HG02678 (cell line): ENCODE measurements around the gene STMN1.
A peak's percentile ranks its signal among the peaks of the same experiment; 100 is the strongest.
"Not testable (repeated sequence)": the region's sequence is repeated elsewhere in the genome, so short reads cannot be mapped to it uniquely, and the experiment has no call there.

Source experiments
- ATAC-seq: cut with Tn5 transposase; IDR thresholded peaks from one replicate; pipeline ENCODE4 v1.9.1; 2021; ENCODE audit warnings: mild to moderate bottlenecking, moderate library complexity; ENCODE audit not compliant: unreplicated experiment

STMN1 gene

GRCh38 chr1:25905680-25906643 is at the start of gene STMN1:
TSS of gene STMN1 (minus strand) at chr1:25906419. CDS start at chr1:25904676, 1,743 bp downstream.
- ATAC-seq = peak; percentile 71

GRCh38 chr1:25955553-25955952 is 49.3 kb upstream of the STMN1 start:
- ATAC-seq = no peak

DNA sequence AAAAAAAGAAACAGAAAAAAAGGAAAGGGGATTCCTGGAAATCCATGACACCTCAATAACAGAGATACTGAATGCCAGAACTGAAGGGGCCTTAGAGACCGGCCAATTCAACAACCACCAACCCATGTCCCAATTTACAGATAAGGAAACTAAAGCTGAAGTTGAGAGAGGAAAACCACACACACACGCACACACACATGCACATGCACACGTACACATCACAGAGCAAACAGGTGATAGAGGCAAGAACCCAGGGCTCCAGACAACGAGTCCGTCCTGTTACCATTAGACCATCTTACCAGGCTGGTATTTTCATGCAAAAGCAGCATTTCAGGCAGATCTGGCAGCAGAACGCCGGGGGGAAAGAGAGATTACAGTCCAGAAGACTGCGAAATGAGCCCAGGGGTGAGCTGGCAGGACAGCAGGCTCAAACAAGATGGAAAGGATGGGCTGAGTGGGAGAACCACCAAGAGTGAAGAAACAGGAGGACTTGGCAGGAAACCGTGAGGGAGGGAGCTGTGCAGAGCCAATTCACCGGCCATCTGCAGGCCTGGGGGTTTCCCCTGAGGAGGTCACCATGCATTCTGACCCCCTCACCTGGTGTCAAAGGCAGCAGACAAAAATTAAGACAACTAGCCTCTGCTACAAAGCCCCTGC is 48.2 kb upstream of the STMN1 start:
- no peak for ATAC-seq

- ATAC-seq = no peak
Measured at GRCh38 chr1:25952841-25953401, 46.7 kb upstream of the STMN1 start.

- no peak for ATAC-seq
Measured at GRCh38 chr1:25948641-25949040, 42.4 kb upstream of the STMN1 start.

DNA sequence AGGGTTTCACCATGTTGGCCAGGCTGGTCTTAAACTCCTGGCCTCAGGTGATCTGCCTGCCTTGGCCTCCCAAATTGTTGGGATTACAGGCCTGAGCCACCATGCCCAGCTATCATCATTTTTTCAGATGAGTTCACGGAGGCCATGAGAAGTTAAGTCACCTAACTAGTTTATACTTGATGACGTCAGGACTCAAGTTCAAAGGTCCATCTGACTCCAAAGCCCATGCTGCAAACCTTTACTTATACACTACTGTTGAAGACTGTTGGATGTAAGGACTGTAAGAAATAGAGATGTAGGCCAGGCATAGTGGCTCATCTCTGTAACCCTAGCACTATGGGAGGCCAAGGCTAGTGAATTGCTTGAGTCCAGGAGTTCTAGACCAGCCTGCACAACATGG is 40.8 kb upstream of the STMN1 start:
- no peak for ATAC-seq

DNA sequence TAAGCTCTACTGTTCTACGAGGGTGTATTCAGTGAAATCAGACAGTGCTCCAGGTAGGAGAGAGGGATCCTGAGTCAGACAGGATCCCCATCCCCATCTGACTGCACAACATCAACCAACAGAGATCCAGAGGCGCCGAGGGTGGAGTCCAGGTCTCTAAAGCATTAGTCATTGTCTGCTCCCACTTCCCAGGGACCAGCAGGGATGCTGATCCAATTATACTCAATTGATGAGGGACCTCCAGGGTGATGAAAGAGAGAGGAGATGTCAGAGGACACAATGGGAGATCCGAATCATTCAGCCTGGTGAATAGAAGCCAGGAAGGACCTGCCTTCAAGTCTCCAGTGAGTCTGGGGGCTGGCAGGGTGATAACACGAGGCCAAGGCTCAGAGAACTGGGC is 39.5 kb upstream of the STMN1 start:
- ATAC-seq = no peak

GRCh38 chr1:25944986-25945385 is 38.8 kb upstream of the STMN1 start:
- no peak for ATAC-seq

DNA sequence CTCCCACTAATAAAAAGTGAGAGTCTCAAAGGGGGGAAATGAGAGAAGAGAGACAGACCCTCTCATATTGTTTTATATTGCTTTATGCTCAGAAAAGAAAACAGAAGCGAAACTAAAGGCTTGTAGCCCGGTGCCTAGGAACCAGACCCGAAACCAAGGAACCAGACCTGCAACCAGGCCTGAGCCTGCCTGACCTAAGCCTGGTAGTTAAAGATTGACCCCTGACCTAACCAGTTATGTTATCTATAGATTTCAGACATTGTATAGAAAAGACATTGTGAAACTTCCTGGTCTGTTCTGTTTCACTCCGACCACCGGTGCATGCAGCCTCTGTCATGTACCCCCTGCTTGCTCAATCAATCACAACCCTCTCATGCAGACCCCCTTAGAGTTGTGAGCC is 37.3 kb upstream of the STMN1 start:
- not testable (repeated sequence) for ATAC-seq

DNA sequence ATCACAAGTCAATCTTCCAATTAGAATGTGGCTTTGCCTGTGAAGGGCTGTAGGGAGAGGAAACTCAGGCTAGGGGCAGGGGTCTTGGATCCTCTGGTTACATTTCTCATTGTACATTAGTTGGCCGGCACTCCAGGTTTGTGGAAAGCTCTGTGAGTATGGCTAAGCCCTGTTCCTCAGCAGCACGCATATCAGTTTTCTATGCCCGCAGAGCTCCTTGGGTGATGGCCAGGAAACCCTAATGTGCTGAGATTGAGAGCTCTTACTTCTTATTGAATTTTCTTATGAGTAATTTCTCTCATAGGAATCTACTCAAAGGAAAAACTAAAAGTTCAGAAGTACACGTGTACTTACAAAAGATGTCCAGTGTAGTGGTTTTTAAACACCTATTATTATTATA is 30.7 kb upstream of the STMN1 start:
- no peak for ATAC-seq

DNA sequence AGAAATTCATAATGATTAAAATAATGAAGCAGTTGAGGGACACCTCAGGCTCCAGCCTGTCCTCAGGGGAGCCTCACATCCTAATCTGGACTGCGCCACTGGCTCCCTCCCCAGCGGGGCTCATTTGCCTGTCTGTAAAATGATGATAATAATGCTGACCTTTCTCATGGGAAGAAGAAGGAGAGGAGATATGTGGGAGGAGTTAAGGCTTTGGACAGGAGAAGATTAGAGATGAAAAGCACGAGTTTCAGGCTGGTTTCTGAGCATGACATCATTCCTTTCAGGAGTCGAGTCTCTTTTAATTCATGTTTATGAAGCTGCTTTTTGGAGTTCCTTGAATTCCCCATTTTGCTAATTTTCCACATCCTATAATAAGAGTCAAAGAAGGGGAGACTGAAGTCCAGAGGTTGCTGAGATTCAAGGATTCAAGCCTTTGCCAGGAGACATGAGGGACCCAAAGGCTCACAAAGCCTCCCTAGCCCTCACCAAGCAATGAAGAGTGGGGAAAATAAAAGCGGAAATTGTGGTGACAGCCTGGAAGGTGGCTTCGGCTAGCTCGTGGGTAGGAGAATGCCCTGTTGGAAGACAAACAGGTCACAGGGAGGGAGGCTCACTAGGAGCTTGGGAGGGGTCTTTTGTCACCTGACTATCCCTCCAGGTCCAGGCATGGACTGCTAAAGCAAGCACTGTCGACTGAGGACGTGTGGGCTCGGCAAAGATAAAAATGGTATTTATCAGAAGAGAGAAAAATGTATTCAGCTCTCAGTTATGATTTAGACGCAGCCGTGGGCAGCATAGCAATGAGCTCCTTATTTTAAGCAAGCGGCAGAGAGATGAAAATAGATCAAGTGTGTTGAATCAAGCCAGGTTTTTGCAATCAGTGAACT is 27.5 kb upstream of the STMN1 start:
- no peak for ATAC-seq

- not testable (repeated sequence) for ATAC-seq
Measured at GRCh38 chr1:25932811-25933400, 26.7 kb upstream of the STMN1 start.

DNA sequence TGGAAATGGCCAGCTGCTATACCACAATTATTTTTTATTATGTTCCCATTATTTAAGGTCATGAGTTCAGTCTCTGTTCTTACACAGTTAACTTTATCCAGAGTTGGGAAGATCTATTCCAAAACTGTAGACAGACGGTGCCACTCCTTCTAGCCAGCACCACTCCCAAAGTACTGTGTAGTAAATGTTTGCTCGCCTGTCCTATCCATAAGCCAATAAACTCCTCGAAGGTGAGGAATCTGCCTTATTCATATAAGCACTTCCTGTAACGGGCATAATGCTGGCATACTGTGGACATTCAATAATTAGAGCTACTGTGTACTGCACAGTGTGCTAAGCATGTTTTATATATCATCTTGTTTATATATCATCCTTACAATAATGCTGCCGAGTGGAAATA is 26.1 kb upstream of the STMN1 start:
- no peak for ATAC-seq

GRCh38 chr1:25929016-25929415 is 22.8 kb upstream of the STMN1 start:
- no peak for ATAC-seq

GRCh38 chr1:25927521-25928265 is 21.5 kb upstream of the STMN1 start:
- no peak for ATAC-seq

DNA sequence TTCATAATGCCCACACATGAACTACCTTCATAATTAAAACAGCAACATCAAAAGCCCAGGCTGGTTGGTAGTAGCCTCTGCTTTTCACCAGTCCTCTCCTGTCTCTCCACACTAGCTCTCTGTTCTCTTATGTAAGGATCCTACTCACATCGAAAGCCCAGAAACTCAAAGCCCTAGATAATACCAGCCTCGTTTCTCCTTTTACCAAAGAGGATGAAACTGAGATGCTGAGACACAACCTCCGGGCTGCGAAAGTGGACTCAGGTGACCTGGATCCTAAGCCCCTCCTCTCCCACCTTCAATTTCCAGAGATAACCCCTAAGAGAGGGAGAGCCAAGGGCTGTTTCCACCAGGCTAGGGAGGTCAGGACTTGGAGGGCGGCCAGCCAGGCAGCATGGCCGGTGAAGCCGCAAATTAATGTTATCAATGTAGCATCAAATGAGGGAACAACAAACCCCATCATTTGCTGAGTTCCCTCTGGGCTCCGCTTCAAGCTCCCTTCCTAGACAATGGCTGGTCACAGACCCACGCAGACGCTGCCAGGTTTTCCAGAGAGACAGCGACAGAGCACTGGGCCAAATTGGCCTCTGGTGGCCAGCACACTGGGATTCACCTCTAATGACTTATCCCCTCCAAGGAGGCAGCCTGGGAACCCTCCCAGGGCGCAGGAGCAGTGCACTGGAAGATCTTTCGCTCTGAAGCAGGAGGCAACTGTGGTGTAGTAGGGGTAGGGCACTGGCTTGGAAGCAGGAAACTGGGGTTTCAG is 20.7 kb upstream of the STMN1 start:
- no peak for ATAC-seq

- ATAC-seq = no peak
Measured at GRCh38 chr1:25924454-25924853, 18.2 kb upstream of the STMN1 start.

- no peak for ATAC-seq
Measured at GRCh38 chr1:25922971-25923552, 16.8 kb upstream of the STMN1 start.
